HUDEP-2 (cell line): ENCODE results near the gene SRRM4.
"Not testable (repeated sequence)": the region's sequence is repeated elsewhere in the genome, so short reads cannot be mapped to it uniquely, and the experiment has no call there.

Source experiments
- DNase-seq, 76 experiments: peaks; one replicate each; lab custom pipeline; 2025; ENCODE audit not compliant: unreplicated experiment in 76 of 76; lab: John Stamatoyannopoulos, UW

SRRM4 gene

GRCh38 chr12:119068129-119068856, 87.0 kb downstream of the SRRM4 start:
- DNase-seq = no peak

GRCh38 chr12:119069147-119069642, 87.9 kb downstream of the SRRM4 start:
- no peak for DNase-seq

DNA sequence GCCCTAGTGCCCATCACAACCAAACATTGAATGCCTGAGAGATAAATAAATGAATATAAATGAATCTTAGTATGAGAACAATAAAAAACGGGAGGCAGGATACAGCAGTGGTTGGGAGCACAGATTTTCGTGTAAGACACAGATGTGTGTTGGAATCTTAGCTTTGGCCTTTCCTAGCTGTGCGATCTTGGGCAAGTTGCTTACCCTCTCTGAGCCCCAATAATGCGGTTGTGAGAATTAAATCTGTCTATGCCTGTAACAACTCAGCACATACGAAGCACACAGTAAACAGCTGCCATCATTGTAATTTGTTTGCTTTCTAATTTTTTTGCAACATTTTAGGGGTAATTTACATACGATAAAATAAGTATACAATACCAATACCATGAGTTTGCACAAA, 89.8 kb downstream of the SRRM4 start:
- no peak for DNase-seq

GRCh38 chr12:119071638-119072231, 90.4 kb downstream of the SRRM4 start:
- DNase-seq = no peak

- no peak for DNase-seq
Observed at GRCh38 chr12:119072440-119072839, 91.1 kb downstream of the SRRM4 start.

- no peak for DNase-seq
Observed at GRCh38 chr12:119075222-119075787, 94.0 kb downstream of the SRRM4 start.

- no peak for DNase-seq
Observed at GRCh38 chr12:119075918-119076317, 94.6 kb downstream of the SRRM4 start.

DNA sequence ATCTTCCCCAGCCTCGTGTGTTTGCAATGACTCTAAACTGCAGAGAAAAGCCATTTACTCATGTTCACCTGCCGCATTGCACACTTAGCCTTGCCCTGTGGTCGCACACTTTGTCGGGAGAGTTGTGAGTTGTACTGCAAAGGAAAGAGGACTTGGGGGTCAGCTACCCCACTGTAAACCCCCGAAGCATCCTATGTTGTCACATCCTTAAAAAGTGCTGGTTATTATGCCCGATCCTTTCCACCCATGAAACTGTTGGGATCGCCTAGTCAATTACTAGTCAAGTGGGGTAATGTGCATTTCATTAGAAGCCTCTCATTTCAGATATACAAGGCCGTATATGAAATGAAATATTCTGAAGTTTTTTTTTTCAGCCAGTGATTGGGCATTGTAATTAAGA, 98.2 kb downstream of the SRRM4 start:
- DNase-seq = no peak

- no peak for DNase-seq
Observed at GRCh38 chr12:119082016-119082415, 100.7 kb downstream of the SRRM4 start.

GRCh38 chr12:119082496-119082895, 101.2 kb downstream of the SRRM4 start:
- no peak for DNase-seq

GRCh38 chr12:119088685-119089379, 107.5 kb downstream of the SRRM4 start:
- DNase-seq = no peak

DNA sequence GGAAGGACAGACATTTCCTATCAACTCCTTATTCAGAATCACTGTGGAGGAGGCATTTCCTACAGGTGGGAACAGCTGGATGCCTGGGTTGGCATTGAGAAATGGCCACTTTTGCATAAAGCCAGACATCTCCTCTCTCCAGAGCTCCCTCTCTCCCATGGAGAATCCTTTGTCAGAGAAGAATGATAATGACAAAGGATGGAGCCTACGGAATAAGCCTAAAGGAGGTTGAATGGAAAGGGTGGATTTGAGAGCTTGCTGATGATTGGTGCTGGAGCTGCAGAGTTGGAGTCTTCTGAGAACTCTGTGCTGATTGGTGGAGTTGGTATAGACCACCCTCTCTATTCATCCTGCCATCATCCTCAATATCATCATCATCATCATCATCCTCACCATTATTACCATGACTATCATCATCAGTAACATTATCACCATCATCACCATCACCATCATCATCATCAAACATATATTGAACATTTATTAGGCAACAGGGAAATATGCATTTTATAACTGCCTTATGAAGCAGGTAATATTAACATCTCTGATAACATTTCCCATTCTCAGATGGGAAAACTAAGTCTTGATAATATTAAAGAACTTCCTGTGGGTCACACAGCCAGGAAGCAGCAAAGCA, 108.2 kb downstream of the SRRM4 start:
- no peak for DNase-seq

DNA sequence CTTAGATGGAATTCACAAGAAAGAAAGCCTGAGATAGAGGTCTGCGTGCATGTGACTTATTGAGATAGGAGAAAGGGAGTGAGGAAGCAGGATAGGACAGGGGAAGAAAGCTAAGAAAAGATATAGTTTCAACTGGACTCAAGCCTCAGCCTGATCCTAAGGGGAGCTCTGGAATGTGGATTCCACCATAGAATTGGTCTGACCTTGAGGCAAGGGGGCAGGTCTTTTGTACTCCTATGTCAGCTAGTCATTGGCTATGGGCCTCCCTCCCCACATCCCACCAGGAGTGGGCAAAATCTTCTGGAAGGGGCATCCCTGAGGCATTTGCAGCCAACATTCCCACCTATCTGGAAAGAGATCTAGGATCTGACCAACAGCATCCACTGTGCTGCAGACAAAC, 108.9 kb downstream of the SRRM4 start:
- DNase-seq = no peak

GRCh38 chr12:119090865-119091264, 109.5 kb downstream of the SRRM4 start:
- no peak for DNase-seq

DNA sequence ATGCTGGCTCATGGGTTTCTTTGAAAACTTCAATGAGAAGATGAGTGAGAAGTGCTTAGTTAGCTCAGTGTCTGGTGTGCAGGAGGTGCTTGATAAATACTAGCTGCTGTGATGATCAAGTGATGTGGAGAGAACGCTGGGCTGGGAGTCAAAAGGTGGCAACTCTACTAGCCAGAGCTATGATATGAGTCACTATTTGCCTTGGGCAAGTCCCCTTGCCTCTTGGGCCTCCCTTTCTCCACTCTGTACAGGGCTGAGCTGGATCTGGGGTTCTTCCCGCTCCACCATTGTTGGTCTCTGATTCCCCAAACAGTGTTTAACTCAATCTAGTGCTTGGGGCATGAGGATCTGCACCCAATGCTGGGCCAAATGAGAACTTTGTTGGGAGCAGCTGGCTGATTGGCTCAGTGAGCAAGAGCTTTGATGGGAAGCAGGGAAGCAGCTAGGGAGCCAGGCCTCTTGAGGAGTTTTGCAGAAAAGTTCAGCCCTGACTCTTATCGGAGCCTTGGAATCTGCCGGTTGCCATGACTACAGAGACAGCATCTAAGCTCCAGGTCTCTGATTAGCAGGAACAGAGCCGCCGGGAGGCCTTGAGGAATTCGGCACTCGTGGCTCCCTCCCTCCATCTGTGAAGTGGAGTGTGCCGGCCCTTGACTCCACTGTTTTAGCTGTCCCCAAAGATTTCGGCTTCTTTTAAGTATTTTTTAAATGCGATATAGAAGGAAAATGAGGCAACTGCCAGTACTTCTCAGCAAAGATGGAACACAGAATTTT, 115.3 kb downstream of the SRRM4 start:
- no peak for DNase-seq

DNA sequence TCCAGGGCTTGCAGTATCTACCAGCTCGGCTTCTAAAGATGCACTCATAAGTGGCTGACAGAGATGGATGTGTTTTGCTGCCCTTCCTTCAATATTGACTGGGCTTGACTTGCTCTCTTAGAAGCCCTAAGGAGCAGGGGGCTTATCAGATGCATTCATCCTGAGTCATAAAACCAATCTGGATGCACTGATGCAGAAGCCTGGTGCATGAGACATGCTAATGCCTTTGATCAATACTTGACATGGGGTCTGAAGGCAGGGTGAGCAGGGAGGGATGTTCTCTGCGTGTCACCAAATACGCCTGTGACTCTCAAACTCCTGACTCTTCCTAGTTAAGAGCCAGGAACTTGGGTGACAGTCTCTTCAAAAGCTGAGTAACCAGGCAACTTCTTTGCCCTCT, 119.6 kb downstream of the SRRM4 start:
- DNase-seq = no peak

- DNase-seq = no peak
Observed at GRCh38 chr12:119102274-119102673, 120.9 kb downstream of the SRRM4 start.

- DNase-seq = no peak
Observed at GRCh38 chr12:119102714-119103113, 121.4 kb downstream of the SRRM4 start.

DNA sequence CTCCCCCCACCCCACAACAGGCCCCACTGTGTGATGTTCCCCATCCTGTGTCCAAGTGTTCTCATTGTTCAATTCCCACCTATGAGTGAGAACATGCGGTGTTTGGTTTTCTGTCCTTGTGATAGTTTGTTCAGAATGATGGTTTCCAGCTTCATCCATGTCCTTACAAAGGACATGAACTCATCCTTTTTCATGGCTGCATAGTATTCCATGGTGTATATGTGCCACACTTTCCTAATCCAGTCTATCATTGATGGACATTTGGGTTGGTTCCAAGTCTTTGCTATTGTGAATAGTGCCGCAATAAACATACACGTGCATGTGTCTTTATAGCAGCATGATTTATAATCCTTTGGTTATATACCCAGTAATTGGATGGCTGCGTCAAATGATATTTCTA, 123.6 kb downstream of the SRRM4 start:
- not testable (repeated sequence) for DNase-seq

DNA sequence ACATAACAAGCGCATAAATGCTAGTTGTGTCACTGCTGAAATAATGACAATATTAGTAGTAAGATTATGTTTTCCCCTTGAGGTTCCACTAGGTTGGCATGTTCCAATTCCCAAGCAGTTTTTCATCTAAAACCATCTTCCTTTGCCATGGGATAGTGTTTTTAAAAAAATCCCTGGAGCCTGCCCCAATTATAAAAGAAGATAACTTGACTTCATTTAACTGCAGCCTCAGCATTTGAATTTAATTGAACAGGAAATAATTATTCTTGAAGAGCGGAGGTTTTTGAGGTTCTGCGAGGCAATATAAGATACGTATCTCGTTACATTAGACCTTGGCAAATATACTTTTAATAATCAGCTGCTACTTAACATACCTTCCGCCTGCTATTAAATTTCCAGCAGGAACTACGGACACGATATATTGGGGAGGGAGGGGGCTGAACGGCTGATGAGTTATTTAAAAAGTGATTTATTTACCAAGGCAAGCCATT, 132.2 kb downstream of the SRRM4 start:
- no peak for DNase-seq
